Measurements from ENCODE around the gene TMEM62. TPM values are rescaled to one million over a fixed set of nuclear protein-coding genes. Genes with fewer than 3 reads are reported as not detected.
"Not testable (repeated sequence)": the region's sequence is repeated elsewhere in the genome, so short reads cannot be mapped to it uniquely, and the experiment has no call there.

The TMEM62 gene
- total and polyA plus RNA-seq, 2 of the 8 experiments (the other 6 are each of a cell fraction or from before 2014, with no cell fraction given): 2.0 to 4.0 TPM

DNA sequence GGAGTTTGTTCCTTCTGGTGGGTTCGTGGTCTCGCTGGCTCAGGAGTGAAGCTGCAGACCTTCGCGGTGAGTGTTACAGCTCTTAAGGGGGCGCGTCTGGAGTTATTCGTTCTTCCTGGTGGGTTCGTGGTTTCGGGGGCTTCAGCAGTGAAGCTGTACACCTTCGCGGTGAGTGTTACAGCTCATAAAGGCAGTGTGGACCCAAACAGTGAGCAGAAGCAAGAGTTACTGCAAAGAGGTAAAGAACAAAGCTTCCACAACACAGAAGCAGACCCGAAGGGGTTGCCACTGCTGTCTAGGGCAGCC, 92.5 kb downstream of the TMEM62 start:
- H3K4me3 ChIP-seq (ENCODE audit: extremely low read depth in 1 of 4, insufficient read depth in 2 of 4, low read depth in 3 of 4, low read length in 4 of 4); H2AK5ac ChIP-seq (ENCODE audit: low read depth, low read length); H4K8ac ChIP-seq (ENCODE audit: extremely low read depth, insufficient read depth, low read length); H3K27ac ChIP-seq (ENCODE audit: low read depth, low read length); H3K27me3 ChIP-seq (replicated peaks in 1 of 4; ENCODE audit: control insufficient read depth in 3 of 4, extremely low read depth in 1 of 4, insufficient read depth in 3 of 4, low read length in 3 of 4); H3K23ac ChIP-seq (ENCODE audit: insufficient read length); H3K56ac ChIP-seq (replicated peaks; ENCODE audit: insufficient read length, low read depth, low read length); H2BK120ac ChIP-seq (replicated peaks; ENCODE audit: low read depth, low read length); H3K4ac ChIP-seq (replicated peaks; ENCODE audit: insufficient read length, low read depth, low read length); H2BK15ac ChIP-seq (ENCODE audit: low read length); H3K9ac ChIP-seq (replicated peaks in 1 of 4; ENCODE audit: extremely low read depth in 1 of 4, low read depth in 3 of 4, low read length in 3 of 4); H4K5ac ChIP-seq (ENCODE audit: insufficient read length, low read depth, low read length); H3K79me1 ChIP-seq (ENCODE audit: low read depth, low read length); H3K79me2 ChIP-seq (ENCODE audit: control insufficient read depth in 1 of 2, insufficient read depth in 2 of 2, low read length in 2 of 2); H4K91ac ChIP-seq (replicated peaks; ENCODE audit: insufficient read length, low read length); FAIRE-seq; H3K14ac ChIP-seq (ENCODE audit: insufficient read length); H3K18ac ChIP-seq (ENCODE audit: extremely low read depth, low read length); H2BK12ac ChIP-seq (ENCODE audit: low read depth, low read length); H3K4me1 ChIP-seq (replicated peaks in 1 of 4; ENCODE audit: control insufficient read depth in 3 of 4, insufficient read depth in 4 of 4, low read length in 3 of 4); H3K23me2 ChIP-seq (ENCODE audit: low read depth, low read length); H2BK5ac ChIP-seq (ENCODE audit: low read depth, low read length); H2AFZ ChIP-seq (ENCODE audit: low read length); H3K9me3 ChIP-seq (ENCODE audit: insufficient read depth in 2 of 2, low read depth in 1 of 2, low read length in 1 of 2); H3K4me2 ChIP-seq (ENCODE audit: insufficient read depth in 1 of 2, low read depth in 2 of 2, low read length in 2 of 2); H3K36me3 ChIP-seq (ENCODE audit: control insufficient read depth in 2 of 4, insufficient read depth in 4 of 4, low read length in 3 of 4); H4K20me1 ChIP-seq (replicated peaks in 1 of 2; ENCODE audit: control insufficient read depth in 1 of 2, insufficient read depth in 2 of 2, low read length in 2 of 2); DNase-seq (ENCODE audit: low read depth in 1 of 2, low spot score in 2 of 2); H2BK20ac ChIP-seq (ENCODE audit: low read length): not testable (repeated sequence)
- ChIA-PET CTCF (ENCODE audit: partially characterized antibody) (interaction anchor here (0.6 to 9.7 kb wide), 38 partner anchors 9 to 674 kb away, joined by 3 to 178 read pairs (median 6); partner anchors contain the start of genes TGM5 and TGM7), POLR2A (ENCODE audit: partially characterized antibody) (interaction anchor here (0.7 to 1.2 kb wide), 2 partner anchors 9 to 18 kb away, joined by 3 read pairs; no protein-coding TSS in a partner anchor)
- 91% methylated on average over 12 of the region's 12 CpGs; no CpG with 5 or more reads in 1 of the 2 experiments for WGBS, 2 experiments (ENCODE audit: extremely low coverage in 1 of 2, insufficient coverage in 1 of 2, insufficient read length in 1 of 2, insufficient replicate concordance in 2 of 2, low coverage in 1 of 2, low lambda C conversion rate in 2 of 2, missing lambda C conversion rate in 1 of 2)
